ENCODE measurements around the gene SLC9A5. TPM values are rescaled to one million over a fixed set of nuclear protein-coding genes. Genes with fewer than 3 reads are reported as not detected.
A peak's percentile ranks its signal among the peaks of the same experiment; 100 is the strongest.

SLC9A5 gene
- total RNA-seq, 1 experiment from 2014 or later, result 0.98 TPM

GRCh38 chr16:67238806-67239470, 9.8 kb upstream of the SLC9A5 start:
- DNase-seq (ENCODE audit: low read depth), result no peak

- peak; percentile 37 for DNase-seq (ENCODE audit: low read depth)
These were observed 8.3 kb upstream of the SLC9A5 start for GRCh38 chr16:67240506-67240905.

GRCh38 chr16:67241008-67241900, 7.5 kb upstream of the SLC9A5 start:
- DNase-seq (ENCODE audit: low read depth), result peak; percentile 91

GRCh38 chr16:67242138-67242730, 6.5 kb upstream of the SLC9A5 start:
- DNase-seq (ENCODE audit: low read depth), result no peak

GRCh38 chr16:67243481-67243880, 5.3 kb upstream of the SLC9A5 start:
- no peak for DNase-seq (ENCODE audit: low read depth)

- peak; percentile 98 for DNase-seq (ENCODE audit: low read depth)
These were observed 4.2 kb upstream of the SLC9A5 start for GRCh38 chr16:67244387-67245185.

GRCh38 chr16:67245186-67245585, 3.6 kb upstream of the SLC9A5 start:
- no peak for DNase-seq (ENCODE audit: low read depth)

GRCh38 chr16:67245674-67246080, 3.1 kb upstream of the SLC9A5 start:
- DNase-seq (ENCODE audit: low read depth), result no peak

GRCh38 chr16:67246081-67246755, 2.6 kb upstream of the SLC9A5 start:
- peak; percentile 78 for DNase-seq (ENCODE audit: low read depth)

- DNase-seq (ENCODE audit: low read depth), result no peak
These were observed 2.0 kb upstream of the SLC9A5 start for GRCh38 chr16:67246756-67247191.

GRCh38 chr16:67247192-67248072, 1.3 kb upstream of the SLC9A5 start, which contains the start of gene FHOD1:
Gene FHOD1, minus strand, starts transcription at chr16:67247481. Its CDS starts 71 bp downstream, at chr16:67247410.
- peak; percentile 91 for DNase-seq (ENCODE audit: low read depth)

- DNase-seq (ENCODE audit: low read depth), result peak; percentile 17
These were observed 742 bp upstream of the SLC9A5 start for GRCh38 chr16:67248073-67248400.

GRCh38 chr16:67249178-67250044, 632 bp downstream of the SLC9A5 start:
- DNase-seq (ENCODE audit: low read depth), result peak; percentile 20

GRCh38 chr16:67250045-67250327, 1.2 kb downstream of the SLC9A5 start:
- no peak for DNase-seq (ENCODE audit: low read depth)

GRCh38 chr16:67252609-67253497, 4.1 kb downstream of the SLC9A5 start:
- peak; percentile 31 for DNase-seq (ENCODE audit: low read depth)

- no peak for DNase-seq (ENCODE audit: low read depth)
These were observed 6.2 kb downstream of the SLC9A5 start for GRCh38 chr16:67254801-67255552.

- DNase-seq (ENCODE audit: low read depth), result no peak
These were observed 6.9 kb downstream of the SLC9A5 start for GRCh38 chr16:67255553-67256221.

All from LHCN-M2 (cell line).